H9 (cell line): Measurements from ENCODE around the gene TFF2. TPM values are rescaled to one million over a fixed set of nuclear protein-coding genes. Genes with fewer than 3 reads are reported as not detected.

ENCODE experiments used
- DNase-seq: peaks from one replicate; pipeline ENCODE4 v3.0.0-alpha.2; 2017
- H2AFZ ChIP-seq: one replicate; pipeline ENCODE4 v1.6.1; 2013; ENCODE audit warnings: mild to moderate bottlenecking, low read length, control low read depth, moderate library complexity
- H2AK5ac ChIP-seq: 2 replicates; pipeline ENCODE4 v1.6.1; 2013; ENCODE audit warnings: low read length, control low read depth, mixed read lengths; ENCODE audit not compliant: insufficient read length
- H2BK120ac ChIP-seq: one replicate; pipeline ENCODE4 v1.6.1; 2013; ENCODE audit warnings: low read depth, mild to moderate bottlenecking, low read length, control low read depth, inconsistent platforms; ENCODE audit not compliant: poor library complexity, severe bottlenecking
- H2BK12ac ChIP-seq: 2 replicates; pipeline ENCODE4 v1.6.1; 2013; ENCODE audit warnings: low read length, control low read depth, mixed read lengths, low read depth; ENCODE audit not compliant: insufficient read length
- H2BK15ac ChIP-seq: 2 replicates; pipeline ENCODE4 v1.6.1; 2013; ENCODE audit warnings: low read depth, low read length, control low read depth
- H2BK20ac ChIP-seq: one replicate; pipeline ENCODE4 v1.6.1; 2013; ENCODE audit warnings: low read depth, mild to moderate bottlenecking, low read length, control low read depth, inconsistent platforms; ENCODE audit not compliant: poor library complexity, severe bottlenecking
- H2BK5ac ChIP-seq: 2 replicates; pipeline ENCODE4 v1.6.1; 2013; ENCODE audit warnings: low read length, control low read depth, mixed read lengths; ENCODE audit not compliant: insufficient read length
- H3K14ac ChIP-seq: 2 replicates; pipeline ENCODE4 v1.6.1; 2013; ENCODE audit warnings: low read length, control low read depth; ENCODE audit not compliant: insufficient read depth
- H3K18ac ChIP-seq: 2 replicates; pipeline ENCODE4 v1.6.1; 2013; ENCODE audit warnings: low read depth, mild to moderate bottlenecking, mixed read lengths, low read length, control low read depth; ENCODE audit not compliant: insufficient read length
- H3K23ac ChIP-seq: 2 replicates; pipeline ENCODE4 v1.6.1; 2013; ENCODE audit warnings: low read length, control low read depth, mixed read lengths, low read depth; ENCODE audit not compliant: insufficient read length
- H3K23me2 ChIP-seq: 2 replicates; pipeline ENCODE4 v1.6.1; 2013; ENCODE audit warnings: low read depth, mild to moderate bottlenecking, mixed read lengths, low read length, control low read depth; ENCODE audit not compliant: insufficient read length, poor library complexity, severe bottlenecking
- H3K27ac ChIP-seq: 2 replicates; pipeline ENCODE4 v1.5.1; 2013; ENCODE audit warnings: low read length, control low read depth, mixed read lengths, low read depth; ENCODE audit not compliant: insufficient read length
- H3K27me3 ChIP-seq: 2 replicates; pipeline ENCODE4 v1.6.1; 2013; ENCODE audit warnings: low read length, control low read depth, inconsistent platforms; ENCODE audit not compliant: insufficient read depth
- H3K4ac ChIP-seq: 2 replicates; pipeline ENCODE4 v1.6.1; 2013; ENCODE audit warnings: low read depth, mild to moderate bottlenecking, control low read depth, inconsistent platforms, low read length, moderate library complexity
- H3K4me1 ChIP-seq: 2 replicates; pipeline ENCODE4 v1.6.1; 2013; ENCODE audit warnings: low read length, control low read depth, inconsistent platforms; ENCODE audit not compliant: insufficient read depth
- H3K4me2 ChIP-seq: 2 replicates; pipeline ENCODE4 v1.6.1; 2013; ENCODE audit warnings: low read length, control low read depth, mixed read lengths; ENCODE audit not compliant: insufficient read length, insufficient read depth
- H3K56ac ChIP-seq: 2 replicates; pipeline ENCODE4 v1.6.1; 2013; ENCODE audit warnings: low read depth, mild to moderate bottlenecking, mixed read lengths, low read length, control low read depth; ENCODE audit not compliant: insufficient read length
- H3K79me1 ChIP-seq: 2 replicates; pipeline ENCODE4 v1.6.1; 2013; ENCODE audit warnings: low read depth, mild to moderate bottlenecking, moderate library complexity, low read length, control low read depth, inconsistent platforms; ENCODE audit not compliant: insufficient read depth, poor library complexity, severe bottlenecking
- H3K79me2 ChIP-seq: 2 replicates; pipeline ENCODE4 v1.6.1; 2013; ENCODE audit warnings: low read length, control low read depth, inconsistent platforms; ENCODE audit not compliant: insufficient read depth
- H3K9ac ChIP-seq: 2 replicates; pipeline ENCODE4 v1.6.1; 2013; ENCODE audit warnings: low read length, control low read depth, mixed read lengths; ENCODE audit not compliant: insufficient read length; ENCODE audit errors: extremely low read depth
- H3K9me3 ChIP-seq: one replicate; pipeline ENCODE4 v1.6.1; 2013; ENCODE audit warnings: low read depth, low read length, inconsistent platforms; ENCODE audit not compliant: control insufficient read depth
- H3T11ph ChIP-seq: one replicate; pipeline ENCODE4 v1.6.1; 2013; ENCODE audit warnings: mild to moderate bottlenecking, low read length, control low read depth, inconsistent platforms
- H4K20me1 ChIP-seq: one replicate; pipeline ENCODE4 v1.6.1; 2013; ENCODE audit not compliant: control insufficient read depth, insufficient read length, insufficient read depth
- H4K5ac ChIP-seq: 2 replicates; pipeline ENCODE4 v1.6.1; 2013; ENCODE audit warnings: low read depth, mild to moderate bottlenecking, mixed read lengths, low read length, control low read depth; ENCODE audit not compliant: insufficient read length
- H4K8ac ChIP-seq: replicated peaks from 2 replicates; pipeline ENCODE4 v1.6.1; 2013; ENCODE audit warnings: low read length, control low read depth, mixed read lengths, low read depth; ENCODE audit not compliant: insufficient read length
- H4K91ac ChIP-seq: 2 replicates; pipeline ENCODE4 v1.6.1; 2013; ENCODE audit warnings: low read depth, mild to moderate bottlenecking, moderate library complexity, mixed read lengths, low read length, control low read depth; ENCODE audit not compliant: insufficient read length
- H3K27ac Mint-ChIP-seq, 3 experiments: 2 replicates in 2 of 3; 3 replicates in 1 of 3; pipeline ENCODE4 v1.8.0; 2020 to 2021; ENCODE audit warnings: mixed read lengths in 3 of 3, mild to moderate bottlenecking in 1 of 3, moderate library complexity in 1 of 3
- H3K27me3 Mint-ChIP-seq: 2 replicates; pipeline ENCODE4 v1.8.0; 2021; ENCODE audit warnings: low read depth, mild to moderate bottlenecking, moderate library complexity, mixed read lengths
- H3K36me3 Mint-ChIP-seq, 3 experiments: 2 replicates in 2 of 3; 3 replicates in 1 of 3; pipeline ENCODE4 v1.8.0; 2020 to 2021; ENCODE audit warnings: low read depth in 3 of 3, mixed read lengths in 3 of 3; ENCODE audit not compliant: insufficient read depth in 1 of 3
- H3K4me1 Mint-ChIP-seq, 2 experiments: 2 replicates each; pipeline ENCODE4 v1.8.0; 2020; ENCODE audit warnings: mixed read lengths in 2 of 2
- H3K4me3 Mint-ChIP-seq, 2 experiments: 2 replicates in 1 of 2; 3 replicates in 1 of 2; pipeline ENCODE4 v1.8.0; 2020 to 2021; ENCODE audit warnings: mild to moderate bottlenecking in 2 of 2, mixed read lengths in 2 of 2, moderate library complexity in 1 of 2
- H3K9me3 Mint-ChIP-seq, 2 experiments: 2 replicates in 1 of 2; 3 replicates in 1 of 2; pipeline ENCODE4 v1.8.0; 2020; ENCODE audit warnings: mild to moderate bottlenecking in 2 of 2, mixed read lengths in 2 of 2, moderate library complexity in 1 of 2
- CTCF ChIP-seq: fragments of 200-600 bp; sonication (generic); conservative IDR thresholded peaks from 3 replicates; pipeline ENCODE4 v1.8.0; 2021; ENCODE audit warnings: antibody characterized with exemption, mild to moderate bottlenecking
- WGBS: extraction: QIAGEN DNeasy Blood & Tissue Kit; methylation state at CpG from one replicate; pipeline ENCODE4 v1.1.7; 2013; ENCODE audit warnings: missing lambda C conversion rate, low lambda C conversion rate, mixed read lengths; ENCODE audit not compliant: insufficient read length; ENCODE audit errors: extremely low coverage; 5-methylcytosine and 5-hydroxymethylcytosine counted together
- total RNA-seq: library from RNA; stranded (reverse); gene quantifications from 2 replicates; pipeline ENCODE4 v1.2.1, GENCODE V29; 2021

The TFF2 gene
- total RNA-seq, 1 experiment from 2014 or later = not detected

DNA sequence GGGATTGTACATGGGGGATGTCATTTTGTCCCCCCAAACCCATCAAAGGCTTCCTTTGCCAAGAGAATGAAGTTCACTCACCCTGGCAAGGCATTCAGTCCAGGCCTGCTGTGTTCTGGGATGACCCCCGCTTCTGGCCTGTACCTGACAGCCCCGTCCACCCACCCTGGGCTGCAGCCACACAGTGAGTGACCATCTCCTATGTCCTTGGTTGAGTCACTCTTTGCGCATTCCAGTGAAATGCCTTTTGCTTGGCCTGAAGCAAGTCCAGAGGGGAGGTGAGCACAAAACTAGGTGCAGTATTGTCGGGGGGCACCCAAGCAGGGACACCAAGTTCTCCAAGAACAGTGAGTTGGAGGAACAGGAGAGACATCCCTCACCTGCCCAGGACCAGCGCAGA, 34.8 kb upstream of the TFF2 start:
- H3K27ac Mint-ChIP-seq = no peak overlapping the region
- H2BK20ac ChIP-seq = no peak overlapping the region
- H3K23ac ChIP-seq = no peak overlapping the region
- no peak overlapping the region for H2AFZ ChIP-seq
- H4K5ac ChIP-seq = no peak overlapping the region
- no peak overlapping the region for H2AK5ac ChIP-seq
- H3K27me3 ChIP-seq = no peaks in the 10 kb centered on the region
- no peaks in the 10 kb centered on the region for H3K79me1 ChIP-seq
- peaks cover 15% of the 10 kb centered on the region for H3K27me3 Mint-ChIP-seq
- H2BK12ac ChIP-seq = no peak overlapping the region
- no peaks in the 10 kb centered on the region for H3K23me2 ChIP-seq
- no peak overlapping the region for H3K9ac ChIP-seq
- no peak overlapping the region for H2BK5ac ChIP-seq
- H3K4me3 Mint-ChIP-seq = no peak overlapping the region
- H3K36me3 Mint-ChIP-seq = peaks cover 0 to 11% (median 0%) of the 10 kb centered on the region in 3 experiments; a peak in 3 of 7 replicates
- no peak overlapping the region for H4K91ac ChIP-seq
- TF ChIP-seq CTCF = no peak
- DNase-seq = no peak
- H3T11ph ChIP-seq = no peak overlapping the region
- H3K9me3 Mint-ChIP-seq = peaks cover 6 to 18% of the 10 kb centered on the region in 2 experiments
- no peak overlapping the region for H3K14ac ChIP-seq
- no peak overlapping the region for H3K18ac ChIP-seq
- no peak overlapping the region for H2BK15ac ChIP-seq
- WGBS = no CpG with 5 or more reads among the region's 5 CpGs
- no peaks in the 10 kb centered on the region for H3K79me2 ChIP-seq
- H3K4ac ChIP-seq = no peak overlapping the region
- no peak overlapping the region for H4K8ac ChIP-seq
- H2BK120ac ChIP-seq = no peak overlapping the region
- H3K56ac ChIP-seq = no peak overlapping the region
- H3K27ac ChIP-seq = no peak overlapping the region
- peaks cover 2% of the 10 kb centered on the region for H4K20me1 ChIP-seq
- peaks cover 38 to 40% of the 10 kb centered on the region in 2 experiments for H3K4me1 Mint-ChIP-seq
- no peak overlapping the region for H3K4me2 ChIP-seq
- H3K9me3 ChIP-seq = no peaks in the 10 kb centered on the region
- peaks cover 6% of the 10 kb centered on the region; the same call in 1 of the 2 replicates for H3K4me1 ChIP-seq
